Activated T-cell treated with anti-CD3 and anti-CD28 coated beads for 24 hours (primary cell): ENCODE measurements around the gene EP400.
"Not testable (repeated sequence)": the region's sequence is repeated elsewhere in the genome, so short reads cannot be mapped to it uniquely, and the experiment has no call there.

Experiments
- DNase-seq: peaks from one replicate; pipeline ENCODE4 v3.0.0-alpha.2; 2020; ENCODE audit warnings: low read depth

EP400 gene

GRCh38 chr12:132085291-132085635 lies 135.5 kb downstream of the EP400 start:
- no peak for DNase-seq

- no peak for DNase-seq
Observed at GRCh38 chr12:132089407-132089910, 139.7 kb downstream of the EP400 start.

- no peak for DNase-seq
Observed at GRCh38 chr12:132094269-132094891, 144.6 kb downstream of the EP400 start.

GRCh38 chr12:132095520-132096409 lies 146.0 kb downstream of the EP400 start:
- DNase-seq: no peak

- no peak for DNase-seq
Observed at GRCh38 chr12:132099739-132100138, 150.0 kb downstream of the EP400 start.

- DNase-seq: no peak
Observed at GRCh38 chr12:132100306-132101065, 150.7 kb downstream of the EP400 start.

GRCh38 chr12:132102297-132102696 lies 152.6 kb downstream of the EP400 start:
- DNase-seq: no peak

- not testable (repeated sequence) for DNase-seq
Observed at GRCh38 chr12:132103072-132103471, 153.3 kb downstream of the EP400 start.

- DNase-seq: no peak
Observed at GRCh38 chr12:132103542-132104308, 154.0 kb downstream of the EP400 start.

- DNase-seq: no peak
Observed at GRCh38 chr12:132105467-132105866, 155.7 kb downstream of the EP400 start.

GRCh38 chr12:132106921-132107320 lies 157.2 kb downstream of the EP400 start:
- no peak for DNase-seq

GRCh38 chr12:132108211-132108832 lies 158.6 kb downstream of the EP400 start:
- DNase-seq: no peak

GRCh38 chr12:132109741-132110140 lies 160.0 kb downstream of the EP400 start:
- DNase-seq: no peak

GRCh38 chr12:132110677-132111076 lies 160.9 kb downstream of the EP400 start:
- no peak for DNase-seq

- DNase-seq: no peak
Observed at GRCh38 chr12:132111654-132112304, 162.0 kb downstream of the EP400 start.

GRCh38 chr12:132114667-132115066 lies 164.9 kb downstream of the EP400 start:
- DNase-seq: no peak

GRCh38 chr12:132115500-132115899 lies 165.8 kb downstream of the EP400 start:
- no peak for DNase-seq

GRCh38 chr12:132116709-132117557 lies 167.2 kb downstream of the EP400 start:
- DNase-seq: no peak

- no peak for DNase-seq
Observed at GRCh38 chr12:132117558-132117875, 167.8 kb downstream of the EP400 start.

- DNase-seq: no peak
Observed at GRCh38 chr12:132118876-132119275, 169.1 kb downstream of the EP400 start.
